GM18499 (cell line): ENCODE data around the gene HK1.

Source experiments
- ATAC-seq: cut with Tn5 transposase; IDR thresholded peaks from one replicate; pipeline ENCODE4 v1.9.1; 2021; ENCODE audit warnings: moderate number of reproducible peaks; ENCODE audit not compliant: insufficient read depth, unreplicated experiment

The HK1 gene

GRCh38 chr10:69366738-69367137 is 88.4 kb downstream of the HK1 start:
- no peak for ATAC-seq

- ATAC-seq = no peak
Observed at GRCh38 chr10:69367469-69367868, 89.2 kb downstream of the HK1 start.

GRCh38 chr10:69372126-69372980 is 94.1 kb downstream of the HK1 start:
- no peak for ATAC-seq

- ATAC-seq = no peak
Observed at GRCh38 chr10:69374242-69374641, 95.9 kb downstream of the HK1 start.

- ATAC-seq = no peak
Observed at GRCh38 chr10:69374931-69375306, 96.6 kb downstream of the HK1 start.

GRCh38 chr10:69375307-69376151 is 97.2 kb downstream of the HK1 start:
- no peak for ATAC-seq

GRCh38 chr10:69376662-69377061 is 98.4 kb downstream of the HK1 start:
- no peak for ATAC-seq

GRCh38 chr10:69377191-69377590 is 98.9 kb downstream of the HK1 start:
- ATAC-seq = no peak

- no peak for ATAC-seq
Observed at GRCh38 chr10:69377933-69378332, 99.6 kb downstream of the HK1 start.

GRCh38 chr10:69379800-69380199 is 101.5 kb downstream of the HK1 start:
- ATAC-seq = no peak

- no peak for ATAC-seq
Observed at GRCh38 chr10:69382382-69383117, 104.3 kb downstream of the HK1 start.

- no peak for ATAC-seq
Observed at GRCh38 chr10:69383558-69383957, 105.3 kb downstream of the HK1 start.

- no peak for ATAC-seq
Observed at GRCh38 chr10:69384320-69384719, 106.0 kb downstream of the HK1 start.

- ATAC-seq = no peak
Observed at GRCh38 chr10:69385454-69386350, 107.4 kb downstream of the HK1 start.

- ATAC-seq = no peak
Observed at GRCh38 chr10:69387500-69387899, 109.2 kb downstream of the HK1 start.

GRCh38 chr10:69388488-69388887 is 110.2 kb downstream of the HK1 start:
- no peak for ATAC-seq

- no peak for ATAC-seq
Observed at GRCh38 chr10:69389827-69390490, 111.7 kb downstream of the HK1 start.

- no peak for ATAC-seq
Observed at GRCh38 chr10:69391158-69391557, 112.9 kb downstream of the HK1 start.

- no peak for ATAC-seq
Observed at GRCh38 chr10:69392481-69393000, 114.2 kb downstream of the HK1 start.
